Stomach (tissue), 4 donors: Measurements from ENCODE around the gene RNF215.

Source experiments
- POLR2A ChIP-seq, 4 donors: fragments of 450-650 bp; IDR thresholded peaks; one replicate each; pipeline ENCODE4 v1.6.1; 2016; ENCODE audit warnings: antibody characterized with exemption in 4 of 4, control low read depth in 2 of 4, mild to moderate bottlenecking in 1 of 4, moderate library complexity in 1 of 4
- TF ChIP-seq, protein P1 (sequence below), 7 experiments: fragments of 450-650 bp in 4 of 7; fragments of 200-600 bp in 3 of 7; sonication (generic) in 3 of 7; IDR thresholded peaks; one replicate each; pipeline ENCODE4 v1.5.1; 2016 to 2019; ENCODE audit warnings: antibody characterized with exemption in 7 of 7, control low read depth in 2 of 7, mild to moderate bottlenecking in 1 of 7

- TF ChIP-seq POLR2A (IDR thresholded peaks at IDR 0.05): no peak
- TF ChIP-seq, protein P1, sequence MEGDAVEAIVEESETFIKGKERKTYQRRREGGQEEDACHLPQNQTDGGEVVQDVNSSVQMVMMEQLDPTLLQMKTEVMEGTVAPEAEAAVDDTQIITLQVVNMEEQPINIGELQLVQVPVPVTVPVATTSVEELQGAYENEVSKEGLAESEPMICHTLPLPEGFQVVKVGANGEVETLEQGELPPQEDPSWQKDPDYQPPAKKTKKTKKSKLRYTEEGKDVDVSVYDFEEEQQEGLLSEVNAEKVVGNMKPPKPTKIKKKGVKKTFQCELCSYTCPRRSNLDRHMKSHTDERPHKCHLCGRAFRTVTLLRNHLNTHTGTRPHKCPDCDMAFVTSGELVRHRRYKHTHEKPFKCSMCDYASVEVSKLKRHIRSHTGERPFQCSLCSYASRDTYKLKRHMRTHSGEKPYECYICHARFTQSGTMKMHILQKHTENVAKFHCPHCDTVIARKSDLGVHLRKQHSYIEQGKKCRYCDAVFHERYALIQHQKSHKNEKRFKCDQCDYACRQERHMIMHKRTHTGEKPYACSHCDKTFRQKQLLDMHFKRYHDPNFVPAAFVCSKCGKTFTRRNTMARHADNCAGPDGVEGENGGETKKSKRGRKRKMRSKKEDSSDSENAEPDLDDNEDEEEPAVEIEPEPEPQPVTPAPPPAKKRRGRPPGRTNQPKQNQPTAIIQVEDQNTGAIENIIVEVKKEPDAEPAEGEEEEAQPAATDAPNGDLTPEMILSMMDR (IDR thresholded peaks at IDR 0.05): no peak
Measured at GRCh38 chr22:30373331-30374325, 13.6 kb downstream of the RNF215 start.
